Activated naive CD8-positive, alpha-beta T cell treated with anti-CD3 and anti-CD28 coated beads, Interleukin-2, amount 10 ng/mL, durations not matched to agents 7 days and 5 days (primary cell): ENCODE measurements around the gene FRK. TPM values are rescaled to one million over a fixed set of nuclear protein-coding genes. Genes with fewer than 3 reads are reported as not detected.
"Not testable (repeated sequence)": the region's sequence is repeated elsewhere in the genome, so short reads cannot be mapped to it uniquely, and the experiment has no call there.

Experiments
- ATAC-seq: fragments of 150-1000 bp; cut with Tn5 transposase; one replicate; pipeline ENCODE4 v1.10.0; 2021; ENCODE audit warnings: low read depth, moderate library complexity
- POLR2A ChIA-PET: fragments of 350-600 bp; sonication (Branson Sonifier 250); formaldehyde crosslinking; loops from one replicate; lab custom pipeline; 2021; ENCODE audit warnings: antibody characterized with exemption; lab: Charles Lee
- DNase-seq: peaks from one replicate; pipeline ENCODE4 v3.0.0; 2021
- H3K27ac Mint-ChIP-seq: one replicate; pipeline ENCODE4 v1.8.0; 2022; ENCODE audit warnings: mild to moderate bottlenecking, mixed read lengths
- H3K27me3 Mint-ChIP-seq: one replicate; pipeline ENCODE4 v1.8.0; 2022; ENCODE audit warnings: mild to moderate bottlenecking, moderate library complexity, mixed read lengths
- H3K36me3 Mint-ChIP-seq: one replicate; pipeline ENCODE4 v1.8.0; 2021; ENCODE audit warnings: mild to moderate bottlenecking, mixed read lengths
- H3K4me1 Mint-ChIP-seq: one replicate; pipeline ENCODE4 v1.8.0; 2021; ENCODE audit warnings: mixed read lengths
- H3K4me3 Mint-ChIP-seq: one replicate; pipeline ENCODE4 v1.8.0; 2022; ENCODE audit warnings: mild to moderate bottlenecking, moderate library complexity, mixed read lengths
- H3K9me3 Mint-ChIP-seq: one replicate; pipeline ENCODE4 v1.8.0; 2021; ENCODE audit warnings: mixed read lengths
- total RNA-seq, 2 experiments: library from RNA; stranded (reverse); gene quantifications; one replicate each; pipeline ENCODE4 v1.2.3, GENCODE V29; 2021

Gene FRK
- total RNA-seq, 2 experiments from 2014 or later: 0.03 to 0.06 TPM

DNA sequence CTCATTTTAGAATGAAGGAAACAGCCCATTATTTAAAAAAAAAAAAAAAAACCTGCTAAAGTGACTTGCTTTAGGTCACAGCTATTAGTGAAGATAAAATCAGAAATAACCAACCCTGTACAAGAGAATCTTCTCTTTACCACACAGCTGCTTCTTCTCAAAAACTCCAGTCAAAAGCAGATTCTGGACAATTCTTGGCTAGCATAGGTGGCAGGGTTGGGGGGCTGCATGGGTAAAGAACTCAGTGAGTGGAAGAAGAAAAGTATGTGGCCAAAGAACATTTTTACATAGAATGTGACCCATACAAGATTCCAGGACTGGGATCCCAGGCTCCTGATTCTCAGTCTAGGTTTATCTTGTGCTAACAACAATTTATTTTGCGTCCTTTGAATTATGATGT is 9.4 kb upstream of the FRK start:
- POLR2A ChIA-PET: interaction anchor here (0.7 kb wide), 1 partner anchor 1429 kb away, joined by 3 read pairs; no protein-coding TSS in a partner anchor
- Mint-ChIP-seq H3K27ac (no peak overlapping the region), H3K36me3 (no peaks in the 10 kb centered on the region)

GRCh38 chr6:116066789-116067188 is 6.1 kb upstream of the FRK start:
- POLR2A ChIA-PET: no interaction called here
- no peaks in the 10 kb centered on the region for H3K9me3 Mint-ChIP-seq
- H3K4me3 Mint-ChIP-seq: no peak overlapping the region
- no peaks in the 10 kb centered on the region for H3K4me1 Mint-ChIP-seq
- no peak overlapping the region for H3K27ac Mint-ChIP-seq
- H3K36me3 Mint-ChIP-seq: no peaks in the 10 kb centered on the region
- peaks cover 9% of the 10 kb centered on the region for H3K27me3 Mint-ChIP-seq
- ATAC-seq: no peak
- DNase-seq: no peak

More for the DNA sequence above, 9.4 kb upstream of the FRK start:
- no peak overlapping the region for H3K4me3 Mint-ChIP-seq
- H3K27me3 Mint-ChIP-seq: peaks cover 7% of the 10 kb centered on the region
- DNase-seq (no peak), ATAC-seq (no peak)
- H3K9me3 Mint-ChIP-seq: no peaks in the 10 kb centered on the region
- H3K4me1 Mint-ChIP-seq: no peaks in the 10 kb centered on the region

- no peak overlapping the region for H3K27ac Mint-ChIP-seq
- H3K9me3 Mint-ChIP-seq: no peaks in the 10 kb centered on the region
- no peaks in the 10 kb centered on the region for H3K4me1 Mint-ChIP-seq
- peaks cover 17% of the 10 kb centered on the region for H3K27me3 Mint-ChIP-seq
- no peaks in the 10 kb centered on the region for H3K36me3 Mint-ChIP-seq
- ATAC-seq (no peak), DNase-seq (no peak)
- no peak overlapping the region for H3K4me3 Mint-ChIP-seq
- POLR2A ChIA-PET: no interaction called here
Observed at GRCh38 chr6:116064666-116065065, 4.0 kb upstream of the FRK start.

GRCh38 chr6:116062496-116062895 is 1.8 kb upstream of the FRK start:
- no peak overlapping the region for H3K27ac Mint-ChIP-seq
- no peaks in the 10 kb centered on the region for H3K9me3 Mint-ChIP-seq
- no peaks in the 10 kb centered on the region for H3K36me3 Mint-ChIP-seq
- no peak for ATAC-seq
- peaks cover 18% of the 10 kb centered on the region for H3K27me3 Mint-ChIP-seq
- no peak overlapping the region for H3K4me3 Mint-ChIP-seq
- POLR2A ChIA-PET: no interaction called here
- H3K4me1 Mint-ChIP-seq: no peaks in the 10 kb centered on the region
- no peak for DNase-seq

DNA sequence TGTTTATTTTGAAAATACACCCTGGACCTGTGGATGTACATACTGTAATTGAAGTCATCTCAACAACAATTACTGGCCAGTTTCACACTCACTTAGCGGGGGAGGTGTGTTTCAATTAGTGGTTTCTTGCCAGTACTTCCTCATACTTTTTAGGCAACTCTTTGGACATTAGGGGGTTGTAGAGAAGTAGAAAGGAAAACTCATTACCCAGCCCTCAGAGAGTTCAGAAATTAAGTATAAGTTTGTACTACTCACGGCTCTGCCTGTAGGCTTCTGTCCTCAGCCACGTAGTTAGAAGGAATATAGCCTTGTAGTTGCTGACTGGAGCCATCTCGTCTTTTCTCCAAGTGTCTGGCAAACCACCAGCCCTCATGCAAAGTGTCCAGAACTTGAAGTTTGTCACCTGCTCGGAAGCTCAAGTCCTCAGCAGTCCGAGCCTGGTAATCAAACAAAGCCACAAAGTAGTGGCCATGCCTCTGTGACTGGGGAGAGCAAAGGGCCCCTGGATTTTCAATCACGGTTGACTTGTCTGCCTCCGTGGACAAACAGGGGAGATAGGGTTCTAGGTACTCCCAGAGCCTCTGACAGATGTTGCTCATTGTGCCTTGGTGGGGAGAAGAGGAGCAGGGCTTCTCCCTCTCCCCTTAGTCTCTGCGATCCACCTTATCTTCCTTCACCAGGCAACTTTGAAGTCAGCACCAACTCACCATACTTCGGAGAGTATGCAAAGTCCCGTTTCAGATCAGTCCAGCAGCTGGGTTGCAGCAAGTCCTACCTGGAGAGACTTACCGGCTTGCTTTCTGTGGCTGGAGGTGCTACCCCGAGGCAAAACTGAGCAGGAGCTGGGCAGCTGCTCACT is 749 bp downstream of the FRK start:
- peaks cover 18% of the 10 kb centered on the region for H3K27me3 Mint-ChIP-seq
- POLR2A ChIA-PET: no interaction called here
- no peaks in the 10 kb centered on the region for H3K4me1 Mint-ChIP-seq
- no peaks in the 10 kb centered on the region for H3K9me3 Mint-ChIP-seq
- no peak overlapping the region for H3K4me3 Mint-ChIP-seq
- ATAC-seq (no peak), DNase-seq (no peak)
- no peaks in the 10 kb centered on the region for H3K36me3 Mint-ChIP-seq
- H3K27ac Mint-ChIP-seq: no peak overlapping the region

- Mint-ChIP-seq H3K27ac (no peak overlapping the region), H3K36me3 (no peaks in the 10 kb centered on the region), H3K4me1 (no peaks in the 10 kb centered on the region), H3K27me3 (peaks cover 13% of the 10 kb centered on the region), H3K9me3 (no peaks in the 10 kb centered on the region), H3K4me3 (no peak overlapping the region)
- DNase-seq: no peak
- no peak for ATAC-seq
- POLR2A ChIA-PET: no interaction called here
Observed at GRCh38 chr6:116057766-116058165, 2.9 kb downstream of the FRK start.

DNA sequence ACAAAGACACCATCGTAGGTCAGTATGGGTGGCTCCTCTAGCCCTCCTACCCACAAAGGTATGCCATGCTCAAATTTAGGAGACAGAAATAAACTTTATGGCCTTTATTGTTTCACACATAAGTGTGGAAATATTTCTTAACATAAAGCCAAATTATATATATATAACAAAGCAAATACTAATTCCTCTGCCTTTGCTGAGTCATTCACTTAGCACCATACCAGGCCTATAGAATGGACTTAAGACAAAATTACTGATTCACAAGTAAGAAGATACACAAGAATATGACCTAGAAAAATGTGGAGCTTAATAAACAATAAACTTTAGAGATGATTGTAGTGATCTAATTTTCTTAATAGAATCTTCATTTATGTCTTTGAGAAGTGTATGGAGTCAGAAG is 5.2 kb downstream of the FRK start:
- POLR2A ChIA-PET: no interaction called here
- H3K27me3 Mint-ChIP-seq: peaks cover 4% of the 10 kb centered on the region
- ATAC-seq: no peak
- no peaks in the 10 kb centered on the region for H3K9me3 Mint-ChIP-seq
- no peaks in the 10 kb centered on the region for H3K4me1 Mint-ChIP-seq
- H3K27ac Mint-ChIP-seq: no peak overlapping the region
- H3K4me3 Mint-ChIP-seq: no peak overlapping the region
- no peaks in the 10 kb centered on the region for H3K36me3 Mint-ChIP-seq
- DNase-seq: no peak

- DNase-seq (no peak), ATAC-seq (no peak)
- Mint-ChIP-seq H3K4me1 (no peaks in the 10 kb centered on the region), H3K27ac (no peak overlapping the region), H3K4me3 (no peak overlapping the region), H3K27me3 (peaks cover 7% of the 10 kb centered on the region), H3K9me3 (peaks cover 1% of the 10 kb centered on the region), H3K36me3 (no peaks in the 10 kb centered on the region)
- POLR2A ChIA-PET: no interaction called here
Observed at GRCh38 chr6:116051244-116051643, 9.4 kb downstream of the FRK start.

DNA sequence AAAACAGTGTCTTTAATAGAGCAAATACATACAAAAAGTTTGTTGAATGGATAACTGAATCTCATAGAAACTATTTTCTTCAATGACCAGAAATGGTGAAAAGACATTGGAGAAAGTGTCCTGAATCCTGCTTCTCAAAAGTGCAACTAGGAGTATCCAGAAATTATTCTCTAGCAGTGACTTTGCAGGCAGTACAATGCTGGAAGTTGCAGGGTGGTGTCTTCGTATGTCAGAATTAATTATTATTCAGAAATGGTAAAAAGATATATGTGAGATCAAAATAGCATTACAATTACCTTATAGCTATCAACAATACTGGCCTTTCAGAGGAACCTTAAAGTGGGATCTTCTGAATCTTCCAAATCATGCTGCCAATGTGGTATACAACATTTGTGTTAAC is 10.0 kb downstream of the FRK start:
- POLR2A ChIA-PET: no interaction called here
- DNase-seq (no peak), ATAC-seq (no peak)
- H3K4me3 Mint-ChIP-seq: no peak overlapping the region
- H3K9me3 Mint-ChIP-seq: peaks cover 1% of the 10 kb centered on the region
- H3K27ac Mint-ChIP-seq: no peak overlapping the region
- H3K4me1 Mint-ChIP-seq: no peaks in the 10 kb centered on the region
- H3K36me3 Mint-ChIP-seq: no peaks in the 10 kb centered on the region
- H3K27me3 Mint-ChIP-seq: peaks cover 7% of the 10 kb centered on the region

DNA sequence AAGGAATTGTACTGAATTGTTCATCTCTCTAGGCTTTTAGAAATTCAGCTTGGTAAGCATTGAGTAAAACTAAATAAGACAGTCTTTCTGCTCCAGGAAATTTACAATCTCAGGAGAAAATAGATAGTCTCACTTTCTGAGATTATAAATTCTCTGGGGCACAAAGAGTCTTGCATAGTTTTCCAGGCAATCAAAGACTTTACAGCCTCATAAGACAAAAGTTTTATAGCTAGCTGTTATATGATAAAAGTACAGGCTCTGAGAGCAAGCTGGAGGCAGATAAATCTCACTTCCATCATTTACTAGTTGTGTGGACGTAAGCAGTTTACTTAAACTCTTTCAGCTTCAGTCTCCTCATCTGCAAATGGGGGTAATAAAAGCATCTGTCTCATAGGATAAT is 11.4 kb downstream of the FRK start:
- peaks cover 7% of the 10 kb centered on the region for H3K27me3 Mint-ChIP-seq
- H3K36me3 Mint-ChIP-seq: no peaks in the 10 kb centered on the region
- POLR2A ChIA-PET: no interaction called here
- H3K4me3 Mint-ChIP-seq: no peak overlapping the region
- ATAC-seq (no peak), DNase-seq (no peak)
- no peaks in the 10 kb centered on the region for H3K4me1 Mint-ChIP-seq
- H3K9me3 Mint-ChIP-seq: peaks cover 4% of the 10 kb centered on the region
- no peak overlapping the region for H3K27ac Mint-ChIP-seq

GRCh38 chr6:116047173-116047933 is 13.3 kb downstream of the FRK start:
- H3K9me3 Mint-ChIP-seq: peaks cover 4% of the 10 kb centered on the region
- DNase-seq: no peak
- H3K36me3 Mint-ChIP-seq: no peaks in the 10 kb centered on the region
- H3K27ac Mint-ChIP-seq: no peak overlapping the region
- POLR2A ChIA-PET: no interaction called here
- peaks cover 7% of the 10 kb centered on the region for H3K27me3 Mint-ChIP-seq
- ATAC-seq: no peak
- no peak overlapping the region for H3K4me3 Mint-ChIP-seq
- H3K4me1 Mint-ChIP-seq: no peaks in the 10 kb centered on the region

GRCh38 chr6:116046737-116047136 is 14.0 kb downstream of the FRK start:
- H3K4me1 Mint-ChIP-seq: no peaks in the 10 kb centered on the region
- H3K4me3 Mint-ChIP-seq: no peak overlapping the region
- peaks cover 4% of the 10 kb centered on the region for H3K9me3 Mint-ChIP-seq
- no peak overlapping the region for H3K27ac Mint-ChIP-seq
- DNase-seq (no peak), ATAC-seq (no peak)
- POLR2A ChIA-PET: no interaction called here
- no peaks in the 10 kb centered on the region for H3K36me3 Mint-ChIP-seq
- peaks cover 7% of the 10 kb centered on the region for H3K27me3 Mint-ChIP-seq

GRCh38 chr6:116046272-116046671 is 14.4 kb downstream of the FRK start:
- not testable (repeated sequence) for ATAC-seq, H3K4me3 Mint-ChIP-seq

GRCh38 chr6:116041934-116042333 is 18.8 kb downstream of the FRK start:
- Mint-ChIP-seq H3K27me3 (peaks cover 2% of the 10 kb centered on the region), H3K4me3 (no peak overlapping the region), H3K9me3 (peaks cover 3% of the 10 kb centered on the region), H3K36me3 (no peaks in the 10 kb centered on the region), H3K27ac (no peak overlapping the region), H3K4me1 (no peaks in the 10 kb centered on the region)
- no peak for ATAC-seq
- POLR2A ChIA-PET: no interaction called here
- DNase-seq: no peak

More at GRCh38 chr6:116046272-116046671, 14.4 kb downstream of the FRK start:
- H3K27me3 Mint-ChIP-seq, H3K9me3 Mint-ChIP-seq, H3K4me1 Mint-ChIP-seq, H3K27ac Mint-ChIP-seq, H3K36me3 Mint-ChIP-seq, DNase-seq, POLR2A ChIA-PET: not testable (repeated sequence)
